Upper lobe of left lung (tissue), 4 donors: ENCODE data around the gene PFKFB4.

Experiments used
- CTCF ChIP-seq, 6 experiments: fragments of 450-650 bp in 4 of 6; fragments of 200-600 bp in 2 of 6; sonication (generic) in 2 of 6; IDR thresholded peaks; one replicate each; pipeline ENCODE4 v1.5.1; 2016 to 2019; ENCODE audit warnings: antibody characterized with exemption in 6 of 6
- POLR2A ChIP-seq, 4 donors: fragments of 450-650 bp; IDR thresholded peaks; one replicate each; pipeline ENCODE4 v1.5.1; 2016 to 2017; ENCODE audit warnings: antibody characterized with exemption in 4 of 4, mild to moderate bottlenecking in 2 of 4
- POLR2AphosphoS5 ChIP-seq, 2 donors: sonication (generic); formaldehyde crosslinking; IDR thresholded peaks; one replicate each; pipeline ENCODE4 v1.5.1; 2017; ENCODE audit warnings: antibody characterized with exemption in 2 of 2

DNA sequence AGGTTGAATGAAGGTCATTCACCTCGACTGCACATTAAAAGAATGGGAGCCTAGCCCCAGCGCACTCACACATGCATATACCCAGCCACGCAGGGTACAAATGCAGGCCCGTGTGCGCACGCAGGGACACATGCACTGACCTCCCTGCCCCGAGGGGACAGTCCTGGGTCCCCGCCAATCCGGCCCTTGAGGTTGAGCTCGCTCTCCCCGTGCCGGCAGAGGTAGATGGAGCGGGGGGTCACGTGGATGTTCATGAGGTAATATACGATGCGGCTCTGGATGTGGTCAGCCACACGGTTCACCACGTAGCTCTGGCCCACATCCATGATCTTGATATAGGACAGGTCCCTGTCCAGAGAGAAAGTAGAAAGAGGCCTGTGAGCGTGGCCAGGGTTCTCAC, 20.5 kb downstream of the PFKFB4 start:
- TF ChIP-seq CTCF (IDR thresholded peaks at IDR 0.05) (no peak), POLR2AphosphoS5 (IDR thresholded peaks at IDR 0.05) (no peak), POLR2A (IDR thresholded peaks at IDR 0.05) (no peak)
